ENCODE data around the gene HADH. TPM values are rescaled to one million over a fixed set of nuclear protein-coding genes. Genes with fewer than 3 reads are reported as not detected.

HADH gene
- total RNA-seq, 4 donors from 2014 or later = 26.8 to 46.5 (median 38.1) TPM

DNA sequence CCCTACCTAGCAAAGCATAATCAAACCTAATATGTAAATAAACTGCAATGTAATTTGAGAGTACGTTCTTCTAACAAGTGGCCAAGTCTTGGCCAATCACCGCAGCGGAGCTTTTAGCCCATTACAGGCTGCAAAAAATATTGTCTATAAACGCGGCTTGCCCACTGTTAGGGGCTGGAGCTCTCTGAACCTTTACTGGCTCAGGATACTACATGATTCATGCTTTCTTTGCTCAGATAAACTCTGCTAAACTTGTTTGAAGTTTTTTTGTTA, 990 bp upstream of the HADH start:
- Histone ChIP-seq H3K27me3 (no peaks in the 10 kb centered on the region), H3K4me1 (peaks cover 7 to 61% (median 26%) of the 10 kb centered on the region in 3 donors), H3K27ac (peak overlapping the region; percentile 82 to 94 (median 92)), H3K36me3 (no peaks in the 10 kb centered on the region), H3K4me3 (peak overlapping the region in 3 of 4 donors; percentile 67 to 88 (median 82)), H3K9me3 (no peaks in the 10 kb centered on the region)
- intact Hi-C loops (cut with DNase I) = no loop called here
- WGBS, 2 donors = 32 to 55% methylated on average over 5 of the region's 5 CpGs
- no peak for TF ChIP-seq POLR2A (IDR thresholded peaks at IDR 0.05)
- TF ChIP-seq, protein P1, sequence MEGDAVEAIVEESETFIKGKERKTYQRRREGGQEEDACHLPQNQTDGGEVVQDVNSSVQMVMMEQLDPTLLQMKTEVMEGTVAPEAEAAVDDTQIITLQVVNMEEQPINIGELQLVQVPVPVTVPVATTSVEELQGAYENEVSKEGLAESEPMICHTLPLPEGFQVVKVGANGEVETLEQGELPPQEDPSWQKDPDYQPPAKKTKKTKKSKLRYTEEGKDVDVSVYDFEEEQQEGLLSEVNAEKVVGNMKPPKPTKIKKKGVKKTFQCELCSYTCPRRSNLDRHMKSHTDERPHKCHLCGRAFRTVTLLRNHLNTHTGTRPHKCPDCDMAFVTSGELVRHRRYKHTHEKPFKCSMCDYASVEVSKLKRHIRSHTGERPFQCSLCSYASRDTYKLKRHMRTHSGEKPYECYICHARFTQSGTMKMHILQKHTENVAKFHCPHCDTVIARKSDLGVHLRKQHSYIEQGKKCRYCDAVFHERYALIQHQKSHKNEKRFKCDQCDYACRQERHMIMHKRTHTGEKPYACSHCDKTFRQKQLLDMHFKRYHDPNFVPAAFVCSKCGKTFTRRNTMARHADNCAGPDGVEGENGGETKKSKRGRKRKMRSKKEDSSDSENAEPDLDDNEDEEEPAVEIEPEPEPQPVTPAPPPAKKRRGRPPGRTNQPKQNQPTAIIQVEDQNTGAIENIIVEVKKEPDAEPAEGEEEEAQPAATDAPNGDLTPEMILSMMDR (IDR thresholded peaks at IDR 0.05) = no peak
- DNase-seq = no peak

DNA sequence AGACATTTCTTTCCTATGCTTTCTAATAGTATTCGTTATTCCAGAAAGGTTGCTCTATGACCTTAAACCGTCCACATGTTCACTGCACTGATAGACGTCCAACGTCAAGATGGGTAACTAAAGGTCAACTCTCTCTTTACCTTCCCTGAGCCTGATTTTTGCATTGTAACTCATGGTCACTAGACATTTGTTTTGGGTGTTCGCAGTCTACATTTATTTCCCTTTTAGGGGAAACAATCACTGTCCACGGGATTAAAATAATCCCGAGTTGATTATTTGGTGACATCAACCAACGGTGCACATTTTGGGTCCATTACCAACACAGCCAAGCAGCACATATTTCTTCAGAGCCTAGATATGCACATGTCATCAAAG, 540 bp upstream of the HADH start:
- H3K27me3 ChIP-seq = no peaks in the 10 kb centered on the region
- intact Hi-C loops (cut with DNase I) = no loop called here
- peak overlapping the region; percentile 82 to 94 (median 92) for H3K27ac ChIP-seq
- no peaks in the 10 kb centered on the region for H3K36me3 ChIP-seq
- TF ChIP-seq POLR2A (IDR thresholded peaks at IDR 0.05) = no peak
- TF ChIP-seq, protein P1 (IDR thresholded peaks at IDR 0.05) = no peak
- H3K4me3 ChIP-seq = peak overlapping the region; percentile 67 to 88 (median 76)
- H3K4me1 ChIP-seq = peaks cover 7 to 64% (median 29%) of the 10 kb centered on the region in 3 donors
- no peaks in the 10 kb centered on the region for H3K9me3 ChIP-seq
- DNase-seq = no peak
- 2 to 4% methylated on average over 8 of the region's 8 CpGs for WGBS, 2 donors

DNA sequence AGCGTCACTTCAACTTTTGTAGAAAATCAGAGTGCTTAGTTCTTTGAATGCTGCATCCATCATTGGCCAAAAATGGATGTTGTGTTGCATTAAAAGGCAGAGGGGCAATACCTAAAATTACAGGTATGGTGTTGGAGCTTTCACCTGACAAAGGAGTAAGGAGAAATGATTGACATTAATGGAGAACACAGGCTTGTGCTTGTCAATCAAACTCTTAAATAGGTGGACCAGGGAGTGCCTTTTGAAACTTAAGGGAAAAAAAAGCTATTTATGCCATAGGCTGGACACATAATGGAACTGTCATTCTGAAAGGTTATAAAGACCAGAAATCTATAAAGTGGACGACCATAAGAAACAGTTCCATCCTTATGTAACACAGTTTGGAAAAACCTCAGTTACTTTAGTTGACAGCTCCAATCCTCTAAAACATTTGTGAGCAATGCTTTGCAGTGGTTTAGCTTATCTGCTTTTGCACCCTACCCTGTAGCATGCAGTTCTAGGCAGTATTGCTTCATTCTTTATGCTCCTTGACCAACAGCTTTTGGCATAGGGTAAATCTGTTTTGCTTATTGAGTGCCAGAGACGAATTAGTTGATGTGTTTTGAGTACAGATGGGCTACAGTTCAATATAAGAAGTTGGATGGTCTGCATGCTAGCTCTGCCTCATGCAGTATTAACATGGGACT, 2.4 kb downstream of the HADH start:
- intact Hi-C loops (cut with DNase I) = no loop called here
- Histone ChIP-seq H3K4me3 (peak overlapping the region in 2 of 4 donors; percentile 82 to 88), H3K27me3 (no peaks in the 10 kb centered on the region), H3K4me1 (peaks cover 7 to 69% (median 31%) of the 10 kb centered on the region in 3 donors), H3K9me3 (no peaks in the 10 kb centered on the region), H3K36me3 (no peaks in the 10 kb centered on the region), H3K27ac (peak overlapping the region in 3 of 4 donors; percentile 17 to 94 (median 90))
- TF ChIP-seq POLR2A (IDR thresholded peaks at IDR 0.05) = no peak
- TF ChIP-seq, protein P1 (IDR thresholded peaks at IDR 0.05) = no peak
- 49 to 70% methylated on average over 3 of the region's 3 CpGs for WGBS, 2 donors
- no peak for DNase-seq

DNA sequence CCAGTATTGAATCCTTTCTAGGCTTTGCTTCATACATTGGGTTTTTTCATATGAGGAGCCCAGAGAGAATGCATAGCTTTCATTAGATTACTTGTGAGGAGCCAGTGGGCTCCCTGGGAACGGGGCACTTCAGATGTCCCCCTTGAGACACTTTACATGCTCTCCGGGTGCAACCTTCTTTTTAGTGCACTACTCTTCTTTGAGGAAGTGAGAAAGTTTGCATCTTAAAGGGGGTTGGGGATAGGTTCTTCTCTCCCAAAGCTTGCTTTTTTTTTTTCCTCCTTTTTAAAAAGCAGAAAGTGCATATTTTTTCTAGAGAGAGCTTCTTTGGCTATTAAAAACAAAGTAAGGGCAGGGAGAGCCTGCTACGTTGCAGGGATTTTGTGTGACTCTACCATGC, 4.3 kb downstream of the HADH start:
- 68 to 71% methylated on average over 3 of the region's 3 CpGs for WGBS, 2 donors
- no peak for DNase-seq
- intact Hi-C loops (cut with DNase I) = no loop called here
- no peaks in the 10 kb centered on the region for H3K27me3 ChIP-seq
- no peak overlapping the region for H3K4me3 ChIP-seq
- H3K36me3 ChIP-seq = peaks cover 0 to 2% (median 0%) of the 10 kb centered on the region in 3 donors
- no peaks in the 10 kb centered on the region for H3K9me3 ChIP-seq
- TF ChIP-seq POLR2A (IDR thresholded peaks at IDR 0.05) = no peak
- TF ChIP-seq, protein P1 (IDR thresholded peaks at IDR 0.05) = no peak
- H3K27ac ChIP-seq = peak overlapping the region in 1 of 4 donors; percentile 8
- peaks cover 7 to 61% (median 16%) of the 10 kb centered on the region in 3 donors for H3K4me1 ChIP-seq

DNA sequence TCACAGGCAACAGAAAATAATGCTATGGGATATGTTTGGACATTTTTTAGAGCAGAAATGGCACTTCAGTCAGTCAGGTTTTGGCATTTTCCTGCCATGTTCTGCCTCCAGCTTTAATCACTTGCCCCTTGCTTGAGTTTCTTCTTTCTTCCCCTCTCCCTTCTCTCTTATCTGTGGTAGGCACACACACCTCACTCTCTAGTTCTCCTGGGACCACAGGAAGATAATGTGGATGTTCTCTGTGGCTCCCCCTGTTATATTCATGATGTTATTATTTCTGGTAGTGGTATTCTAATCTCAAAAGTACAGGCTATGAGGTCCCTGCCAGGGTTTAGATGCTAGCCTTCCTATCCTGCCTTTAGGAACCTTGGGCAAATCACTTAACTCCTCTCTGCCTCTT, 5.2 kb downstream of the HADH start:
- DNase-seq = no peak
- Histone ChIP-seq H3K4me3 (no peak overlapping the region), H3K9me3 (no peaks in the 10 kb centered on the region), H3K27ac (peak overlapping the region in 1 of 4 donors; percentile 17), H3K4me1 (peaks cover 7 to 57% (median 13%) of the 10 kb centered on the region in 3 donors), H3K27me3 (no peaks in the 10 kb centered on the region), H3K36me3 (peaks cover 0 to 4% (median 0%) of the 10 kb centered on the region in 3 donors)
- TF ChIP-seq POLR2A (IDR thresholded peaks at IDR 0.05) = no peak
- TF ChIP-seq, protein P1 (IDR thresholded peaks at IDR 0.05) = no peak
- intact Hi-C loops (cut with DNase I) = no loop called here

All from esophagus squamous epithelium (tissue), 5 donors.